ENCODE measurements around the gene LGSN.
"Not testable (repeated sequence)": the region's sequence is repeated elsewhere in the genome, so short reads cannot be mapped to it uniquely, and the experiment has no call there.

The LGSN gene

GRCh38 chr6:63227928-63228894, 91.6 kb downstream of the LGSN start:
- not testable (repeated sequence) for DNase-seq

- DNase-seq = not testable (repeated sequence)
Measured at GRCh38 chr6:63225987-63226386, 93.8 kb downstream of the LGSN start.
